GM12878 (cell line): ENCODE data around the gene NOVA1. TPM values are rescaled to one million over a fixed set of nuclear protein-coding genes. Genes with fewer than 3 reads are reported as not detected.

ENCODE experiments used
- ATAC-seq: fragments of 200-7000 bp; cut with Tn5 transposase; 3 replicates; pipeline ENCODE4 v1.9.1; 2020; ENCODE audit warnings: mild to moderate bottlenecking, moderate library complexity
- BruUV-seq: library from RNA; stranded (reverse); fragments of 400-500 nt; replicated peaks from 2 replicates; lab custom pipeline; 2021; lab: Mats Ljungman, UMichigan
- CTCF ChIA-PET: fragments of 300-600 bp; sonication (Branson Sonifier 250); formaldehyde crosslinking; extraction: SDS; loops from one replicate; lab custom pipeline; 2021; ENCODE audit warnings: inconsistent platforms; lab: Yijun Ruan, JAX
- POLR2A ChIA-PET: fragments of 350-600 bp; formaldehyde crosslinking; extraction: SDS; loops from one replicate; lab custom pipeline; 2021; ENCODE audit warnings: inconsistent platforms; lab: Charles Lee
- RAD21 ChIA-PET: fragments of 300-600 bp; sonication (Branson Sonifier 250); formaldehyde crosslinking; loops from one replicate; lab custom pipeline; 2023; ENCODE audit warnings: antibody characterized with exemption; ENCODE audit not compliant: unreplicated experiment; lab: Charles Lee
- SMC1A ChIA-PET: fragments of 300-600 bp; sonication (Branson Sonifier 250); formaldehyde crosslinking; loops from one replicate; lab custom pipeline; 2023; ENCODE audit not compliant: unreplicated experiment, uncharacterized antibody; lab: Charles Lee
- DNase-seq: peaks from one replicate; pipeline ENCODE4 v3.0.0-alpha.2; 2011; ENCODE audit warnings: low read depth, low spot score
- FAIRE-seq: peaks from 3 replicates; lab custom pipeline; 2011; peaks lifted over from hg19 to GRCh38; lab: Jason Lieb, UNC
- H2AFZ ChIP-seq: 2 replicates; pipeline ENCODE4 v1.6.0; 2011; ENCODE audit warnings: low read depth, low read length, control low read depth; ENCODE audit not compliant: control insufficient read depth
- H3K27ac ChIP-seq: 2 replicates; pipeline ENCODE4 v1.5.1; 2011; ENCODE audit warnings: control low read depth; ENCODE audit not compliant: control insufficient read depth, insufficient read depth
- H3K27me3 ChIP-seq, 2 experiments: replicated peaks in 1 of 2; 2 replicates each; pipeline versions ENCODE4 v1.6.0 to v1.6.1; 2011; ENCODE audit warnings: low read length in 1 of 2; ENCODE audit not compliant: control insufficient read depth in 2 of 2, insufficient read depth in 2 of 2
- H3K36me3 ChIP-seq, 2 experiments: 2 replicates each; pipeline ENCODE4 v1.5.1; 2011; ENCODE audit warnings: low read length in 1 of 2; ENCODE audit not compliant: control insufficient read depth in 2 of 2, insufficient read depth in 2 of 2
- H3K4me1 ChIP-seq: 2 replicates; pipeline ENCODE4 v1.6.1; 2011; ENCODE audit warnings: mild to moderate bottlenecking, low read length, moderate library complexity, mixed read lengths; ENCODE audit not compliant: control insufficient read depth, insufficient read depth
- H3K4me2 ChIP-seq: 2 replicates; pipeline ENCODE4 v1.6.0; 2011; ENCODE audit warnings: control low read depth; ENCODE audit not compliant: control insufficient read depth, insufficient read depth
- H3K4me3 ChIP-seq: fragments of 200-600 bp; sonication (generic); 2 replicates; pipeline ENCODE4 v1.5.1; 2016
- H3K79me2 ChIP-seq: 2 replicates; pipeline ENCODE4 v1.6.0; 2011; ENCODE audit warnings: low read length; ENCODE audit not compliant: control insufficient read depth, insufficient read depth
- H3K9ac ChIP-seq: 2 replicates; pipeline ENCODE4 v1.8.0; 2011; ENCODE audit warnings: low read length, control low read depth, mixed read lengths; ENCODE audit not compliant: control insufficient read depth, insufficient read depth
- H3K9me3 ChIP-seq: replicated peaks from 3 replicates; pipeline ENCODE4 v1.5.1; 2011; ENCODE audit warnings: mild to moderate bottlenecking, low read length; ENCODE audit not compliant: control insufficient read depth, insufficient read depth
- H4K20me1 ChIP-seq: 2 replicates; pipeline ENCODE4 v1.6.0; 2011; ENCODE audit not compliant: control insufficient read depth, insufficient read depth
- BHLHE40 ChIP-seq, 2 experiments: fragments of 450-650 bp in 1 of 2; IDR thresholded peaks; 2 replicates each; pipeline ENCODE4 v1.6.1; 2011 to 2017; ENCODE audit warnings: low read depth in 2 of 2, borderline replicate concordance in 1 of 2, improper control_type of control experiment in 1 of 2, low read length in 1 of 2, mild to moderate bottlenecking in 1 of 2
- BMI1 ChIP-seq: fragments of 450-650 bp; IDR thresholded peaks from 2 replicates; pipeline ENCODE4 v1.6.1; 2016; ENCODE audit warnings: mild to moderate bottlenecking, moderate library complexity, borderline replicate concordance
- CEBPB ChIP-seq, 2 experiments: fragments of 150-350 bp in 1 of 2; IDR thresholded peaks; 2 replicates each; pipeline ENCODE4 v1.6.1; 2012 to 2014; ENCODE audit warnings: low read depth in 2 of 2, low read length in 2 of 2, borderline replicate concordance in 1 of 2, inconsistent platforms in 1 of 2
- EED ChIP-seq: sonication (generic); IDR thresholded peaks from 2 replicates; pipeline ENCODE4 v1.6.1; 2016; ENCODE audit warnings: antibody characterized with exemption, low read depth
- GABPA ChIP-seq: IDR thresholded peaks from 2 replicates; pipeline ENCODE4 v1.6.1; 2014; ENCODE audit warnings: antibody characterized with exemption, low read depth, mild to moderate bottlenecking, inconsistent platforms
- NFXL1 ChIP-seq: fragments of 450-650 bp; IDR thresholded peaks from 2 replicates; pipeline ENCODE4 v1.6.1; 2017; ENCODE audit warnings: antibody characterized with exemption, mild to moderate bottlenecking, borderline replicate concordance
- PML ChIP-seq: IDR thresholded peaks from 2 replicates; pipeline ENCODE4 v1.6.1; 2012; ENCODE audit warnings: low read length, inconsistent platforms
- RCOR1 ChIP-seq: conservative IDR thresholded peaks from 2 replicates; pipeline ENCODE4 v1.6.1; 2012; ENCODE audit warnings: low read depth, low read length, improper control_type of control experiment
- SIN3A ChIP-seq: IDR thresholded peaks from 2 replicates; pipeline ENCODE4 v1.6.1; 2012; ENCODE audit warnings: low read depth, low read length, improper control_type of control experiment
- ZNF207 ChIP-seq: fragments of 450-650 bp; IDR thresholded peaks from 2 replicates; pipeline ENCODE4 v1.6.1; 2014; ENCODE audit warnings: antibody characterized with exemption, mild to moderate bottlenecking, borderline replicate concordance
- ZSCAN29 ChIP-seq: fragments of 450-650 bp; IDR thresholded peaks from 2 replicates; pipeline ENCODE4 v1.6.1; 2017; ENCODE audit warnings: mild to moderate bottlenecking, moderate library complexity
- WGBS: methylation state at CpG from one replicate; pipeline ENCODE4 v1.1.6; 2016; ENCODE audit warnings: low lambda C conversion rate; ENCODE audit not compliant: insufficient replicate concordance, insufficient coverage; ENCODE audit errors: missing lambda C conversion rate; 5-methylcytosine and 5-hydroxymethylcytosine counted together
- in situ Hi-C: fragments of 300-500 bp; cut with MboI; formaldehyde crosslinking; loops from 9 replicates; pipeline ENCODE4 v1.14.3; 2018; ENCODE audit warnings: mixed read lengths
- intact Hi-C: fragments of 100-400 bp; cut with micrococcal nuclease; formaldehyde crosslinking; loops from one replicate; pipeline ENCODE4 v1.14.2; 2022; ENCODE audit not compliant: unreplicated experiment
- polyA plus RNA-seq, 11 experiments: library from polyadenylated mRNA; depleted of rRNA in 4 of 11; unstranded in 6 of 11; stranded (reverse) in 5 of 11; fragments of >200 nt; fragmentation: Nextera tagmentation in 4 of 11; fragmentation: Illumina TruSeq in 1 of 11; extraction: Ambion mirVana in 4 of 11; extraction: Trizol in 1 of 11; gene quantifications; 1 replicate in 1 of 11; 2 replicates in 10 of 11; pipeline versions ENCODE4 v1.2.1 to v1.2.3, GENCODE V29; 2011 to 2016; ENCODE audit warnings: inconsistent platforms in 2 of 11, missing spikeins in 2 of 11, low read depth in 1 of 11
- total RNA-seq, 4 experiments: library from RNA; depleted of rRNA in 3 of 4; stranded (reverse); fragments of >200 nt in 3 of 4; fragmentation: Illumina TruSeq in 1 of 4; extraction: Trizol in 1 of 4; gene quantifications; 2 replicates each; pipeline versions ENCODE4 v1.2.1 to v1.2.3, GENCODE V29; 2013 to 2021
- TF ChIP-seq, protein P1 (sequence below): IDR thresholded peaks from 2 replicates; pipeline ENCODE4 v1.6.1; 2011; ENCODE audit warnings: borderline replicate concordance, low read depth, mild to moderate bottlenecking, moderate library complexity, mixed read lengths, low read length; ENCODE audit not compliant: insufficient read depth; ENCODE audit errors: extremely low read length

Gene NOVA1
- total and polyA plus RNA-seq, 10 of the 15 experiments (the other 5 are each of a cell fraction or from before 2014, with no cell fraction given), result 0.05 to 0.41 TPM; not detected in 8

DNA sequence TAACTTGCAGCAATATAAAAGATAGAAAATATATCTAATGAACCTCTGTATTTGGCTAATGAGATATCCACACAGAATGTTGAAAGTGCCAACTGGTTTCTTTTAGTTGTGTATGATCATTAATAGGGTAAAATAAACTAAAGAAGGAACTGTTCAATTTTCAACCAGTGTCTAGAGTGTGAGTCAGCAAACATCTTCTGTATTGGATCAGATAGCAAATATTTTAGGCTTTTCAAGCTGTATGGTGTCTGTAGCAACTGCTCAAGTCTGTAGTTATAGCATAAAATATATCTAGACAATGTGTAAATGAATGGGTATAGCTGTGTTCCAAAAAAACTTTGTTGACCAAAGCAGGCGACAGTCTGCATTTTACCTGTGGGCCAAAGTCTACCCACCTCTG, 23.5 kb upstream of the NOVA1 start:
- DNase-seq (no peak), ATAC-seq (no peak), FAIRE-seq (no peak)
- SMC1A ChIA-PET, result no interaction called here
- RAD21 ChIA-PET, result no interaction called here
- H3K9ac ChIP-seq, result no peak overlapping the region
- intact Hi-C loops (no loop called here), in situ Hi-C loops (no loop called here)
- H3K9me3 ChIP-seq, result no peaks in the 10 kb centered on the region; the same call in 2 of the 3 replicates
- no peak for TF ChIP-seq CEBPB (IDR thresholded peaks at IDR 0.05; ENCODE audit: borderline replicate concordance in 1 of 2, low read depth in 2 of 2, low read length in 2 of 2)
- no peak for TF ChIP-seq ZSCAN29
- TF ChIP-seq RCOR1, result no peak
- TF ChIP-seq, protein P1, sequence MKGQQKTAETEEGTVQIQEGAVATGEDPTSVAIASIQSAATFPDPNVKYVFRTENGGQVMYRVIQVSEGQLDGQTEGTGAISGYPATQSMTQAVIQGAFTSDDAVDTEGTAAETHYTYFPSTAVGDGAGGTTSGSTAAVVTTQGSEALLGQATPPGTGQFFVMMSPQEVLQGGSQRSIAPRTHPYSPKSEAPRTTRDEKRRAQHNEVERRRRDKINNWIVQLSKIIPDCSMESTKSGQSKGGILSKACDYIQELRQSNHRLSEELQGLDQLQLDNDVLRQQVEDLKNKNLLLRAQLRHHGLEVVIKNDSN, result no peak
- TF ChIP-seq PML, result no peak
- TF ChIP-seq NFXL1, result no peak
- no peak for TF ChIP-seq BMI1
- TF ChIP-seq BHLHE40 (IDR thresholded peaks at IDR 0.05; ENCODE audit: borderline replicate concordance in 1 of 2, low read depth in 2 of 2, low read length in 1 of 2), result no peak
- no peak for TF ChIP-seq SIN3A
- TF ChIP-seq GABPA, result no peak
- TF ChIP-seq ZNF207, result no peak
- TF ChIP-seq EED, result no peak
- POLR2A ChIA-PET, result no interaction called here
- WGBS, result 38% methylated on average over 1 of the region's 1 CpG
- H3K36me3 ChIP-seq, result no peaks in the 10 kb centered on the region
- no peak overlapping the region for H3K4me2 ChIP-seq
- no peaks in the 10 kb centered on the region for H4K20me1 ChIP-seq
- no peak overlapping the region for H2AFZ ChIP-seq
- no peaks in the 10 kb centered on the region for H3K27me3 ChIP-seq
- no TSS peak for BruUV-seq
- no peak overlapping the region for H3K4me3 ChIP-seq
- CTCF ChIA-PET, result no interaction called here
- H3K4me1 ChIP-seq, result no peaks in the 10 kb centered on the region
- H3K79me2 ChIP-seq, result no peaks in the 10 kb centered on the region
- no peak overlapping the region for H3K27ac ChIP-seq
